ENCODE results near the gene UQCRC1.

DNA sequence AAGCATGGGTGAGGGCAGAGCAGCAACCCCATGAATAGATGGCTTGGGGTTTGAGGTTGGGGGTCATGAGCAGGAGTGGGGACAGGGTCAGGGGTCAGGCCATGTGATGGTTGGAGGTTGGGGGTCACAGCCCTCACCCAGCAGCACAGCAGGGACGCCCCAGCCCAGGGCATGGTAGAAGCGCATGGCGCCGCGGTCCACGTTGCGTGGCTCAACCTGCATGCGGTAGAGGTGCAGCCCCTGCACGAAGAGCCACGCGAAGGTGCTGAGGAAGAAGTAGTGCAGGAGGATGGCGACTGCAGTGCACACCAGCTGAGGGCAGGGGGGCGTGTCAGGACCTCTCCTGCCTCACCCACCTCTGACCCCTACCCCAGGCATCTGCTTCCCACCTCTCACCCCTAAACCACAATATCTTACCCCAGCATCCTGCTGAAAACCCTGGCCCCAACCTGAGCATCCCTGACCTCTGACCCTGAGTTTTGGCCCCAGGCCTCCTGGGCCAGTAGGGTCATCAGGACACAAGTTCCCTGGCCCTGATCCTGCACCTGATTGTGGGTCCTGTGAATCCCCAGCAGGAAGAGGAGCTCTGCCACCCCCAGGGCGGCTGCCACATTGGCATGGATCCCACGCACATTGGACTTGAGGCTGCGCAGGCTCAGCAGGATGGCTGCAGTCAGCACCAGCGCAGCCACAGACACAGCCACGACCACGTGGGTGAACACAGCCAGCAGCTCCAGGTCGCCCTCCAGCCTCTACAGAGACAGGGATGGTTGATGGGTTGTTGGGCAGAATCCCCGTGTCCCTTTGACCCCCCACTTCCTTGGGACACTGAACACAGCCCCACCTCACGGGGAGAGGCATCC is 35.7 kb upstream of the UQCRC1 start:
- TF ChIP-seq, protein P1, sequence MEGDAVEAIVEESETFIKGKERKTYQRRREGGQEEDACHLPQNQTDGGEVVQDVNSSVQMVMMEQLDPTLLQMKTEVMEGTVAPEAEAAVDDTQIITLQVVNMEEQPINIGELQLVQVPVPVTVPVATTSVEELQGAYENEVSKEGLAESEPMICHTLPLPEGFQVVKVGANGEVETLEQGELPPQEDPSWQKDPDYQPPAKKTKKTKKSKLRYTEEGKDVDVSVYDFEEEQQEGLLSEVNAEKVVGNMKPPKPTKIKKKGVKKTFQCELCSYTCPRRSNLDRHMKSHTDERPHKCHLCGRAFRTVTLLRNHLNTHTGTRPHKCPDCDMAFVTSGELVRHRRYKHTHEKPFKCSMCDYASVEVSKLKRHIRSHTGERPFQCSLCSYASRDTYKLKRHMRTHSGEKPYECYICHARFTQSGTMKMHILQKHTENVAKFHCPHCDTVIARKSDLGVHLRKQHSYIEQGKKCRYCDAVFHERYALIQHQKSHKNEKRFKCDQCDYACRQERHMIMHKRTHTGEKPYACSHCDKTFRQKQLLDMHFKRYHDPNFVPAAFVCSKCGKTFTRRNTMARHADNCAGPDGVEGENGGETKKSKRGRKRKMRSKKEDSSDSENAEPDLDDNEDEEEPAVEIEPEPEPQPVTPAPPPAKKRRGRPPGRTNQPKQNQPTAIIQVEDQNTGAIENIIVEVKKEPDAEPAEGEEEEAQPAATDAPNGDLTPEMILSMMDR (IDR thresholded peaks at IDR 0.05), result no peak
- no peak for TF ChIP-seq EP300 (IDR thresholded peaks at IDR 0.05; ENCODE audit: low read depth)
